Mesodermal cell (in vitro differentiated cells): ENCODE measurements around the gene PLCL1.

Experiments
- H3K27ac ChIP-seq: 2 replicates; pipeline ENCODE4 v1.7.0; 2013; ENCODE audit warnings: mild to moderate bottlenecking, low read depth, low read length, moderate library complexity; ENCODE audit not compliant: severe bottlenecking
- H3K36me3 ChIP-seq: 2 replicates; pipeline ENCODE4 v1.7.1; 2013; ENCODE audit warnings: mild to moderate bottlenecking, low read length, moderate library complexity; ENCODE audit not compliant: control insufficient read depth, insufficient read depth
- H3K4me1 ChIP-seq: one replicate; pipeline ENCODE4 v1.7.1; 2013; ENCODE audit warnings: mild to moderate bottlenecking, low read length; ENCODE audit not compliant: insufficient read depth, control insufficient read depth, poor library complexity, severe bottlenecking
- H3K4me3 ChIP-seq: 2 replicates; pipeline ENCODE4 v1.7.0; 2013; ENCODE audit warnings: low read length, control low read depth, mild to moderate bottlenecking; ENCODE audit not compliant: insufficient read depth, poor library complexity, severe bottlenecking; ENCODE audit errors: extremely low read depth
- H3K9me3 ChIP-seq: 2 replicates; pipeline ENCODE4 v1.7.1; 2013; ENCODE audit warnings: mild to moderate bottlenecking, low read length, moderate library complexity; ENCODE audit not compliant: control insufficient read depth
- WGBS, 2 experiments: methylation state at CpG; one replicate each; pipeline ENCODE4 v1.1.5; 2013; ENCODE audit warnings: missing lambda C conversion rate in 2 of 2; ENCODE audit not compliant: insufficient coverage in 2 of 2; 5-methylcytosine and 5-hydroxymethylcytosine counted together

The PLCL1 gene

GRCh38 chr2:197975931-197976519 lies 171.6 kb downstream of the PLCL1 start:
- no peaks in the 10 kb centered on the region for H3K4me1 ChIP-seq
- H3K9me3 ChIP-seq = no peaks in the 10 kb centered on the region
- WGBS, 2 experiments = 95 to 96% methylated on average over 5 of the region's 5 CpGs
- H3K36me3 ChIP-seq = no peaks in the 10 kb centered on the region
- H3K4me3 ChIP-seq = no peak overlapping the region
- no peak overlapping the region for H3K27ac ChIP-seq

- Histone ChIP-seq H3K36me3 (no peaks in the 10 kb centered on the region), H3K27ac (no peak overlapping the region), H3K4me3 (no peak overlapping the region), H3K9me3 (no peaks in the 10 kb centered on the region), H3K4me1 (no peaks in the 10 kb centered on the region)
- 100% methylated on average over 1 of the region's 4 CpGs for WGBS, 2 experiments
These were observed 174.6 kb downstream of the PLCL1 start for GRCh38 chr2:197978971-197979370.

- Histone ChIP-seq H3K36me3 (no peaks in the 10 kb centered on the region), H3K4me1 (no peaks in the 10 kb centered on the region), H3K4me3 (no peak overlapping the region), H3K27ac (no peak overlapping the region), H3K9me3 (no peaks in the 10 kb centered on the region)
- 100% methylated on average over 1 of the region's 2 CpGs; no CpG with 5 or more reads in 1 of the 2 experiments for WGBS, 2 experiments
These were observed 178.2 kb downstream of the PLCL1 start for GRCh38 chr2:197982565-197982964.

GRCh38 chr2:197985029-197985638 lies 180.7 kb downstream of the PLCL1 start:
- Histone ChIP-seq H3K27ac (no peak overlapping the region), H3K9me3 (no peaks in the 10 kb centered on the region), H3K4me1 (no peaks in the 10 kb centered on the region), H3K4me3 (no peak overlapping the region), H3K36me3 (no peaks in the 10 kb centered on the region)
- 93 to 100% methylated on average over 1 to 2 of the region's 2 CpGs for whole genome bisulfite sequencing, 2 experiments

GRCh38 chr2:197986977-197987376 lies 182.6 kb downstream of the PLCL1 start:
- H3K36me3 ChIP-seq = no peaks in the 10 kb centered on the region
- H3K9me3 ChIP-seq = no peaks in the 10 kb centered on the region
- no peak overlapping the region for H3K4me3 ChIP-seq
- 94 to 100% methylated on average over 1 to 2 of the region's 3 CpGs for WGBS, 2 experiments
- H3K27ac ChIP-seq = no peak overlapping the region
- no peaks in the 10 kb centered on the region for H3K4me1 ChIP-seq

- 100% methylated on average over 1 of the region's 2 CpGs for WGBS, 2 experiments
- H3K27ac ChIP-seq = no peak overlapping the region
- peaks cover 9% of the 10 kb centered on the region for H3K4me1 ChIP-seq
- no peaks in the 10 kb centered on the region for H3K9me3 ChIP-seq
- no peaks in the 10 kb centered on the region for H3K36me3 ChIP-seq
- no peak overlapping the region for H3K4me3 ChIP-seq
These were observed 186.0 kb downstream of the PLCL1 start for GRCh38 chr2:197990356-197990755.

- Histone ChIP-seq H3K9me3 (no peaks in the 10 kb centered on the region), H3K4me3 (no peak overlapping the region), H3K27ac (no peak overlapping the region), H3K4me1 (peaks cover 14% of the 10 kb centered on the region), H3K36me3 (no peaks in the 10 kb centered on the region)
- 92 to 100% methylated on average over 2 of the region's 4 CpGs for WGBS, 2 experiments
These were observed 188.2 kb downstream of the PLCL1 start for GRCh38 chr2:197992482-197993133.

- no peaks in the 10 kb centered on the region for H3K36me3 ChIP-seq
- H3K4me1 ChIP-seq = peaks cover 14% of the 10 kb centered on the region
- no peaks in the 10 kb centered on the region for H3K9me3 ChIP-seq
- H3K4me3 ChIP-seq = no peak overlapping the region
- H3K27ac ChIP-seq = no peak overlapping the region
These were observed 189.0 kb downstream of the PLCL1 start for GRCh38 chr2:197993363-197993762.

GRCh38 chr2:197993830-197994229 lies 189.4 kb downstream of the PLCL1 start:
- 50% methylated on average over 1 of the region's 2 CpGs; no CpG with 5 or more reads in 1 of the 2 experiments for WGBS, 2 experiments
- no peaks in the 10 kb centered on the region for H3K36me3 ChIP-seq

GRCh38 chr2:197994751-197995150 lies 190.4 kb downstream of the PLCL1 start:
- Histone ChIP-seq H3K27ac (no peak overlapping the region), H3K36me3 (no peaks in the 10 kb centered on the region), H3K4me3 (no peak overlapping the region), H3K4me1 (peaks cover 14% of the 10 kb centered on the region), H3K9me3 (no peaks in the 10 kb centered on the region)
- no CpG with 5 or more reads among the region's 1 CpG for WGBS, 2 experiments

More at GRCh38 chr2:197993830-197994229, 189.4 kb downstream of the PLCL1 start:
- Histone ChIP-seq H3K4me1 (peaks cover 14% of the 10 kb centered on the region), H3K9me3 (no peaks in the 10 kb centered on the region), H3K4me3 (no peak overlapping the region), H3K27ac (no peak overlapping the region)

- WGBS, 2 experiments = no CpG with 5 or more reads among the region's 2 CpGs
- Histone ChIP-seq H3K4me3 (no peak overlapping the region), H3K27ac (no peak overlapping the region), H3K36me3 (no peaks in the 10 kb centered on the region), H3K4me1 (peaks cover 14% of the 10 kb centered on the region), H3K9me3 (no peaks in the 10 kb centered on the region)
These were observed 192.2 kb downstream of the PLCL1 start for GRCh38 chr2:197996583-197996982.
